ENCODE measurements around the gene DNAH7. TPM values are rescaled to one million over a fixed set of nuclear protein-coding genes. Genes with fewer than 3 reads are reported as not detected.

DNAH7 gene
- total RNA-seq, 1 donor from 2014 or later, result 2.6 TPM

GRCh38 chr2:195850764-195851163 lies 217.9 kb downstream of the DNAH7 start:
- Mint-ChIP-seq H3K4me1 (ENCODE audit: unreplicated experiment) (peaks cover 4% of the 10 kb centered on the region), H3K27ac (ENCODE audit: unreplicated experiment) (no peak overlapping the region), H3K9me3 (ENCODE audit: unreplicated experiment) (no peaks in the 10 kb centered on the region), H3K36me3 (ENCODE audit: low read depth, unreplicated experiment) (no peaks in the 10 kb centered on the region), H3K4me3 (ENCODE audit: unreplicated experiment) (no peak overlapping the region), H3K27me3 (ENCODE audit: unreplicated experiment) (peaks cover 1% of the 10 kb centered on the region)
- DNase-seq (ENCODE audit: low spot score), result no peak
- no peak for TF ChIP-seq CTCF (IDR thresholded peaks at IDR 0.05; ENCODE audit: unreplicated experiment)

- H3K4me1 Mint-ChIP-seq (ENCODE audit: unreplicated experiment), result peaks cover 4% of the 10 kb centered on the region
- no peak overlapping the region for H3K4me3 Mint-ChIP-seq (ENCODE audit: unreplicated experiment)
- H3K27me3 Mint-ChIP-seq (ENCODE audit: unreplicated experiment), result peaks cover 1% of the 10 kb centered on the region
- H3K27ac Mint-ChIP-seq (ENCODE audit: unreplicated experiment), result no peak overlapping the region
- no peaks in the 10 kb centered on the region for H3K36me3 Mint-ChIP-seq (ENCODE audit: low read depth, unreplicated experiment)
- H3K9me3 Mint-ChIP-seq (ENCODE audit: unreplicated experiment), result no peaks in the 10 kb centered on the region
- no peak for TF ChIP-seq CTCF (IDR thresholded peaks at IDR 0.05; ENCODE audit: unreplicated experiment)
- no peak for DNase-seq (ENCODE audit: low spot score)
Measured at GRCh38 chr2:195848119-195848899, 220.3 kb downstream of the DNAH7 start.

GRCh38 chr2:195842932-195843331 lies 225.7 kb downstream of the DNAH7 start:
- TF ChIP-seq CTCF (IDR thresholded peaks at IDR 0.05; ENCODE audit: unreplicated experiment), result no peak
- DNase-seq (ENCODE audit: low spot score), result no peak
- Mint-ChIP-seq H3K27me3 (ENCODE audit: unreplicated experiment) (no peaks in the 10 kb centered on the region), H3K27ac (ENCODE audit: unreplicated experiment) (no peak overlapping the region), H3K4me3 (ENCODE audit: unreplicated experiment) (no peak overlapping the region), H3K4me1 (ENCODE audit: unreplicated experiment) (no peaks in the 10 kb centered on the region), H3K9me3 (ENCODE audit: unreplicated experiment) (no peaks in the 10 kb centered on the region), H3K36me3 (ENCODE audit: low read depth, unreplicated experiment) (no peaks in the 10 kb centered on the region)

- H3K27me3 Mint-ChIP-seq (ENCODE audit: unreplicated experiment), result no peaks in the 10 kb centered on the region
- DNase-seq (ENCODE audit: low spot score), result no peak
- no peaks in the 10 kb centered on the region for H3K4me1 Mint-ChIP-seq (ENCODE audit: unreplicated experiment)
- H3K4me3 Mint-ChIP-seq (ENCODE audit: unreplicated experiment), result no peak overlapping the region
- no peaks in the 10 kb centered on the region for H3K36me3 Mint-ChIP-seq (ENCODE audit: low read depth, unreplicated experiment)
- no peak overlapping the region for H3K27ac Mint-ChIP-seq (ENCODE audit: unreplicated experiment)
- H3K9me3 Mint-ChIP-seq (ENCODE audit: unreplicated experiment), result no peaks in the 10 kb centered on the region
- TF ChIP-seq CTCF (IDR thresholded peaks at IDR 0.05; ENCODE audit: unreplicated experiment), result no peak
Measured at GRCh38 chr2:195838002-195838401, 230.6 kb downstream of the DNAH7 start.

GRCh38 chr2:195836002-195836401 lies 232.6 kb downstream of the DNAH7 start:
- Mint-ChIP-seq H3K4me3 (ENCODE audit: unreplicated experiment) (no peak overlapping the region), H3K36me3 (ENCODE audit: low read depth, unreplicated experiment) (no peaks in the 10 kb centered on the region), H3K9me3 (ENCODE audit: unreplicated experiment) (no peaks in the 10 kb centered on the region), H3K27me3 (ENCODE audit: unreplicated experiment) (no peaks in the 10 kb centered on the region), H3K27ac (ENCODE audit: unreplicated experiment) (no peak overlapping the region), H3K4me1 (ENCODE audit: unreplicated experiment) (no peaks in the 10 kb centered on the region)
- TF ChIP-seq CTCF (IDR thresholded peaks at IDR 0.05; ENCODE audit: unreplicated experiment), result no peak
- DNase-seq (ENCODE audit: low spot score), result no peak
